Activated naive CD8-positive, alpha-beta T cell treated with anti-CD3 and anti-CD28 coated beads for 36 hours (primary cell): ENCODE data around the gene LRIG1. TPM values are rescaled to one million over a fixed set of nuclear protein-coding genes. Genes with fewer than 3 reads are reported as not detected.
"Not testable (repeated sequence)": the region's sequence is repeated elsewhere in the genome, so short reads cannot be mapped to it uniquely, and the experiment has no call there.

ENCODE experiments used
- DNase-seq: peaks from one replicate; pipeline ENCODE4 v3.0.0; 2021
- H3K27ac Mint-ChIP-seq: one replicate; pipeline ENCODE4 v1.8.0; 2022; ENCODE audit warnings: mild to moderate bottlenecking, moderate library complexity, mixed read lengths
- H3K27me3 Mint-ChIP-seq: one replicate; pipeline ENCODE4 v1.8.0; 2022; ENCODE audit warnings: mild to moderate bottlenecking, mixed read lengths
- H3K36me3 Mint-ChIP-seq: one replicate; pipeline ENCODE4 v1.8.0; 2021; ENCODE audit warnings: mild to moderate bottlenecking, mixed read lengths
- H3K4me1 Mint-ChIP-seq: one replicate; pipeline ENCODE4 v1.8.0; 2021; ENCODE audit warnings: mixed read lengths
- H3K4me3 Mint-ChIP-seq: one replicate; pipeline ENCODE4 v1.8.0; 2022; ENCODE audit warnings: mild to moderate bottlenecking, moderate library complexity, mixed read lengths
- H3K9me3 Mint-ChIP-seq: one replicate; pipeline ENCODE4 v1.8.0; 2022; ENCODE audit warnings: mixed read lengths
- total RNA-seq, 2 experiments: library from RNA; stranded (reverse); gene quantifications; one replicate each; pipeline ENCODE4 v1.2.3, GENCODE V29; 2021

Gene LRIG1
- total RNA-seq, 2 experiments from 2014 or later, result 8.2 to 8.5 TPM

- H3K36me3 Mint-ChIP-seq, result peaks cover 32% of the 10 kb centered on the region
- not testable (repeated sequence) for H3K27ac Mint-ChIP-seq, H3K4me3 Mint-ChIP-seq, DNase-seq, H3K4me1 Mint-ChIP-seq, H3K27me3 Mint-ChIP-seq
- H3K9me3 Mint-ChIP-seq, result peaks cover 21% of the 10 kb centered on the region
These were observed 78.9 kb downstream of the LRIG1 start for GRCh38 chr3:66421893-66422292.

- not testable (repeated sequence) for DNase-seq, H3K4me1 Mint-ChIP-seq, H3K27me3 Mint-ChIP-seq, H3K4me3 Mint-ChIP-seq, H3K27ac Mint-ChIP-seq
- H3K36me3 Mint-ChIP-seq, result peaks cover 32% of the 10 kb centered on the region
- peaks cover 21% of the 10 kb centered on the region for H3K9me3 Mint-ChIP-seq
These were observed 79.7 kb downstream of the LRIG1 start for GRCh38 chr3:66421144-66421543.

GRCh38 chr3:66419036-66419435, 81.8 kb downstream of the LRIG1 start:
- H3K27ac Mint-ChIP-seq, result no peak overlapping the region
- H3K4me3 Mint-ChIP-seq, result no peak overlapping the region
- DNase-seq, result no peak
- no peaks in the 10 kb centered on the region for H3K27me3 Mint-ChIP-seq
- peaks cover 30% of the 10 kb centered on the region for H3K36me3 Mint-ChIP-seq
- H3K9me3 Mint-ChIP-seq, result peaks cover 21% of the 10 kb centered on the region
- H3K4me1 Mint-ChIP-seq, result no peaks in the 10 kb centered on the region

- H3K9me3 Mint-ChIP-seq, result peaks cover 21% of the 10 kb centered on the region
- no peaks in the 10 kb centered on the region for H3K27me3 Mint-ChIP-seq
- no peak for DNase-seq
- no peaks in the 10 kb centered on the region for H3K4me1 Mint-ChIP-seq
- H3K27ac Mint-ChIP-seq, result no peak overlapping the region
- H3K36me3 Mint-ChIP-seq, result peaks cover 27% of the 10 kb centered on the region
- H3K4me3 Mint-ChIP-seq, result no peak overlapping the region
These were observed 82.3 kb downstream of the LRIG1 start for GRCh38 chr3:66418475-66418931.

GRCh38 chr3:66416556-66417304, 84.1 kb downstream of the LRIG1 start:
- Mint-ChIP-seq H3K4me1 (peaks cover 4% of the 10 kb centered on the region), H3K27me3 (no peaks in the 10 kb centered on the region), H3K36me3 (peaks cover 15% of the 10 kb centered on the region), H3K4me3 (no peak overlapping the region), H3K27ac (no peak overlapping the region), H3K9me3 (peaks cover 12% of the 10 kb centered on the region)
- no peak for DNase-seq

- Mint-ChIP-seq H3K27me3 (no peaks in the 10 kb centered on the region), H3K27ac (no peak overlapping the region), H3K9me3 (peaks cover 7% of the 10 kb centered on the region), H3K36me3 (peaks cover 10% of the 10 kb centered on the region), H3K4me3 (no peak overlapping the region), H3K4me1 (peaks cover 4% of the 10 kb centered on the region)
- DNase-seq, result no peak
These were observed 84.9 kb downstream of the LRIG1 start for GRCh38 chr3:66415867-66416428.

- Mint-ChIP-seq H3K4me1 (peaks cover 4% of the 10 kb centered on the region), H3K4me3 (no peak overlapping the region), H3K27me3 (no peaks in the 10 kb centered on the region), H3K9me3 (no peaks in the 10 kb centered on the region), H3K27ac (no peak overlapping the region), H3K36me3 (peaks cover under 1% of the 10 kb centered on the region)
- no peak for DNase-seq
These were observed 86.0 kb downstream of the LRIG1 start for GRCh38 chr3:66414846-66415245.

- Mint-ChIP-seq H3K27ac (no peak overlapping the region), H3K27me3 (no peaks in the 10 kb centered on the region), H3K4me1 (peaks cover 4% of the 10 kb centered on the region), H3K9me3 (no peaks in the 10 kb centered on the region), H3K36me3 (no peaks in the 10 kb centered on the region), H3K4me3 (no peak overlapping the region)
- DNase-seq, result no peak
These were observed 87.6 kb downstream of the LRIG1 start for GRCh38 chr3:66413151-66413751.

GRCh38 chr3:66411961-66412887, 88.6 kb downstream of the LRIG1 start:
- no peaks in the 10 kb centered on the region for H3K36me3 Mint-ChIP-seq
- H3K4me3 Mint-ChIP-seq, result no peak overlapping the region
- no peak for DNase-seq
- H3K9me3 Mint-ChIP-seq, result no peaks in the 10 kb centered on the region
- H3K27me3 Mint-ChIP-seq, result no peaks in the 10 kb centered on the region
- H3K27ac Mint-ChIP-seq, result no peak overlapping the region
- H3K4me1 Mint-ChIP-seq, result peaks cover 4% of the 10 kb centered on the region

- Mint-ChIP-seq H3K4me3 (no peak overlapping the region), H3K9me3 (no peaks in the 10 kb centered on the region), H3K36me3 (no peaks in the 10 kb centered on the region), H3K4me1 (peaks cover 4% of the 10 kb centered on the region), H3K27me3 (no peaks in the 10 kb centered on the region), H3K27ac (no peak overlapping the region)
- no peak for DNase-seq
These were observed 89.3 kb downstream of the LRIG1 start for GRCh38 chr3:66411474-66411873.

GRCh38 chr3:66410976-66411375, 89.8 kb downstream of the LRIG1 start:
- no peak for DNase-seq
- Mint-ChIP-seq H3K9me3 (no peaks in the 10 kb centered on the region), H3K4me1 (peaks cover 4% of the 10 kb centered on the region), H3K27me3 (no peaks in the 10 kb centered on the region), H3K27ac (no peak overlapping the region), H3K36me3 (no peaks in the 10 kb centered on the region), H3K4me3 (no peak overlapping the region)

GRCh38 chr3:66409771-66410754, 90.8 kb downstream of the LRIG1 start:
- no peak for DNase-seq
- no peak overlapping the region for H3K4me3 Mint-ChIP-seq
- H3K36me3 Mint-ChIP-seq, result no peaks in the 10 kb centered on the region
- peaks cover 4% of the 10 kb centered on the region for H3K4me1 Mint-ChIP-seq
- H3K9me3 Mint-ChIP-seq, result no peaks in the 10 kb centered on the region
- H3K27me3 Mint-ChIP-seq, result no peaks in the 10 kb centered on the region
- no peak overlapping the region for H3K27ac Mint-ChIP-seq

GRCh38 chr3:66407611-66408218, 93.1 kb downstream of the LRIG1 start:
- DNase-seq, result peak; percentile 70
- Mint-ChIP-seq H3K4me1 (no peaks in the 10 kb centered on the region), H3K36me3 (peaks cover 1% of the 10 kb centered on the region), H3K27ac (no peak overlapping the region), H3K27me3 (no peaks in the 10 kb centered on the region), H3K9me3 (no peaks in the 10 kb centered on the region), H3K4me3 (no peak overlapping the region)
